ENCODE data around the gene SEPTIN7. TPM values are rescaled to one million over a fixed set of nuclear protein-coding genes. Genes with fewer than 3 reads are reported as not detected.

The SEPTIN7 gene
- total RNA-seq, 1 experiment from 2014 or later, result 258 TPM

DNA sequence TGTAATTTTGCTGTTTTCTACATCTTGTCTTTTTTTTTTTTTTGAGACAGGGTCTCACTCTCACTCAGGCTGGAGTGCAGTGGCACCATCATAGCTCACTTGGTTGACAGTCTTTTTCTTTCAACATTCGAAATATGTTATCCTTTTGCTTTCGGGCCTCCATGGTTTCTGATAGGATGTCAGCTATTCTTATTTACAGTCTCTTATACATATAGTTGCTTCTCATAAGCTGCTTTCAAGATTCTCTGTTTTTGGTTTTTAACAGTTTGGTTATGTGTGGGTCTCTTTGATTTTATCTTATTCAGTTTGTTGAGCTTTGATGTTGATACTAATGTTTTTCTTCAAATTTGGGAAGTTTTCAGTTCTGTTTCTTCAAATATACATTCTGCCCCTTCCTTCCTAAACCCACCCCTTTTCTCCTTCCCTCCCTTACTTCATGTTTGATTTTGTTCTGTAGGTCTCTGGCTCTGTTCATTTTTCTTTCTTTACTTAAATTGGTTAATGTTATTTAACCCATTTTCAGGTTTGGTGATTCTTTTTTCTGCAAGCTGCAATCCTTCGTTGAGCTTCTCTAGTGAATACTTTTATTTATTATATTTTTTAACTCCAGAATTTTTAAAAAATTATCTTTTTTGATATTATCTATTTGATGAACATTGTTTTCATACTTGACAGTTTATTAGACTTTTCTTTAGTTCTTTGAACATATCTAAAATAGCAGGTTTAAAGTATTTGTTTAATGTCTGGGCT is 19.3 kb downstream of the SEPTIN7 start:
- DNase-seq (ENCODE audit: low read depth), result no peak
- in situ Hi-C loops (cut with HindIII; ENCODE audit: low pct_unique_long_range_greater_than_20kb, low sequenced_read_pairs), result no loop called here

DNA sequence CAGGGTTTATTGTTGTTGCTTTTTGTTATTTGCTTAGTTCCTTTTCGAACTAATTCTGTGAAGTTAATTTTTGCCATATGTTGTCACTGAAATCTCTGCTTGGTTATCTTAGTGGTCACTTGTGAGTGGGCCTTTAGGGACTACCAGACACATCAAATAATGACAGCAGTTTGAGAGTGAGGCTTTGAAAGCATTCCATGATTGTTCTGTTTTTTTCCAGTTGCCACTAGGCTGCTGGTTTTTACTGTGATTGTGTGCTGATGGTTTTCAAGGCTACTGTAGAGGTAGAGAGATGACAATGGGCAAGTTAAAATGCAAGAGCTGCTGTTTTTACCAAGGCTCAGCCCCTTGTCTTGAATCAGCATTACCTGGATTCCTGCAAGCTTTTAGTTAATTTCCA is 20.0 kb downstream of the SEPTIN7 start:
- in situ Hi-C loops (cut with HindIII; ENCODE audit: low pct_unique_long_range_greater_than_20kb, low sequenced_read_pairs), result no loop called here
- no peak for DNase-seq (ENCODE audit: low read depth)

DNA sequence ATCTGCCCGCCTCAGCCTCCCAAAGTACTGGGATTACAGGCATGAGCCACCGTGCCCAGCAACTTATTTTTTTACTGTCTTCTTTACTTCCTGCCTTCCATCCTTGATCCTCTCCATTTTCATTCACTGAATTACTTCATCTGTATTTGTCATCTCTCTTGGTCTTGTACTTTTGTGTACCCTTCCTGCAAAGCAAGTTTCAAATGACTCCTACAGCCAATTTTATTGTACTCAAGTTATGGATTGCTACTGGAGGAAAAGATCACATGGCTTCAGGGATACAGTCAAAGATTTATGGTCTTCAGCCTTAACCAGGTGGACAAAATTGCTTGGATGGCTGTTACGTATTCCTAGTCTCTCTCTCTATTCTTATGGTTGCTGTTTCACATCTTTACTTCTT is 22.6 kb downstream of the SEPTIN7 start:
- in situ Hi-C loops (cut with HindIII; ENCODE audit: low pct_unique_long_range_greater_than_20kb, low sequenced_read_pairs), result no loop called here
- DNase-seq (ENCODE audit: low read depth), result no peak

DNA sequence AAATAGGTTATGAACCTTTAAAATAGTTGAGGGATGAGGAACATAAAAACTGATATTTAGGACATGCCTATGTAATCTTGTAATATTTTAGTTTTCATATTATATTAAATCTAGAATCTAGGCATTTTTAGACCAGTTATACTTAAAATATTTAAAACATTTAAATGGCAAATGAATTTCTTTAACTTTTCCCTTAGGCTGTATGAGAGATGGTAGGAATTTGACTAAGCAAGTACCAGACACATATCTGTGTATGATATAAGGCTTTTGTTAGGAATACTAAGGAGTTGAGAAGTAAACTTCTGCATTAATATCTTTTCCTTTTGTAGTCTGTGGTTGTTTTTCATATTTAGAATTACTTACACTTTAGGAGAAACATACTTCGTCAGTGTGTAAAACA is 25.1 kb downstream of the SEPTIN7 start:
- DNase-seq (ENCODE audit: low read depth), result no peak
- in situ Hi-C loops (cut with HindIII; ENCODE audit: low pct_unique_long_range_greater_than_20kb, low sequenced_read_pairs), result no loop called here

DNA sequence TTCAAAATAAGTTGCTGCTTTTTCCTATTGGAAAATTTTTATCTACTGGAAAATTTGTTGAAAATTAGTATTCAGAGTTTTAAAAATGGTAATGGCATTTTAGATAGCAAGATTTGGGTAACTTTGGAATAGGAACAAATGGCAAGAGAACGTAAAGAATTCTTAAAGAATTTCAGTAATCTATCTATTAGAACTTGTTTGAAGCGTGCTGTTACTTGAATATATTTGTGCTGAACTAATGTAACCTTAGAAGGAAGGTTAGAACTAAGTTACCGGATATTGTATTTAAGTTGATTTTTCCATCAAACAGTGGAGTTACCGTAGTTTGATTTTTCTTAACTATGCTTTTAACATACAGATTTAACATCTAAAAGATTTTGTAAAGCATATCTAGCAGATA is 25.9 kb downstream of the SEPTIN7 start:
- in situ Hi-C loops (cut with HindIII; ENCODE audit: low pct_unique_long_range_greater_than_20kb, low sequenced_read_pairs), result no loop called here
- no peak for DNase-seq (ENCODE audit: low read depth)

DNA sequence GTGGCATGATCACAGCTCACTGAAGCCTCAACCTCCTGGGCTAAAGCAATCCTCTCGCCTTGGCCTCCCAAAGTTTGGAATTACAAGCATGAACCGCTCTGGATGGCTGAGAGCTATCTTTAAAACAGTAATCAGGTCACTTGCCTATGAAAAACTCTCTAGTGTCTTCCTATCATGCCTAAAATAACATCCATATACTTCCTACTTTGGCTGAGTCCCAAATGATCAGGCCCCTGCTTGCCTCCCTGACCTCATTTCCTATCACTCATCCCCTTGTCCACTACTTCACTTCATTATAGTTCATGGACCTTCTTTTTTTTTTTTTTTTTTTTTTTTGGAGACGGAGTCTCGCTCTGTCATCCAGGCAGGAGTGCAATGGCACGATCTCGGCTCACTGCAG is 28.0 kb downstream of the SEPTIN7 start:
- peak; percentile 20 for DNase-seq (ENCODE audit: low read depth)
- in situ Hi-C loops (cut with HindIII; ENCODE audit: low pct_unique_long_range_greater_than_20kb, low sequenced_read_pairs), result no loop called here

DNA sequence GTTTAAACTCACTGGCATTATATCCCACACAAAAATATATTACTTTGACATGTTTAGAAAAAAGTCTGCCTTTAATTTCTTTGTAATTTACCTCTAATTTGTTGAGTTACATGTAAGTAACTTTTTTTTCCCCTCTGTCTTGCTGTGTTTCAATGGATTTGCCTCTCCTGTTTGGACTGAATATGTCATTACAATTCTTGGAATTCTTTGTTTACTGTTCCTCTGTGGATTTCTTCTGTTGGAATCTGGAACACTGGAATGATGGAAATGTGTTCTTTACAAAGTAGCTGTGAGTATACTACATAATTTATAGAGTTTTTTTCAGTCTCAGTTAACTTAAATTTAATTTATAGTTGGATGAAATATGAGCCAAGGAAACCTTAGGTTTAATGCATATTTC is 30.4 kb downstream of the SEPTIN7 start:
- in situ Hi-C loops (cut with HindIII; ENCODE audit: low pct_unique_long_range_greater_than_20kb, low sequenced_read_pairs), result no loop called here
- no peak for DNase-seq (ENCODE audit: low read depth)

DNA sequence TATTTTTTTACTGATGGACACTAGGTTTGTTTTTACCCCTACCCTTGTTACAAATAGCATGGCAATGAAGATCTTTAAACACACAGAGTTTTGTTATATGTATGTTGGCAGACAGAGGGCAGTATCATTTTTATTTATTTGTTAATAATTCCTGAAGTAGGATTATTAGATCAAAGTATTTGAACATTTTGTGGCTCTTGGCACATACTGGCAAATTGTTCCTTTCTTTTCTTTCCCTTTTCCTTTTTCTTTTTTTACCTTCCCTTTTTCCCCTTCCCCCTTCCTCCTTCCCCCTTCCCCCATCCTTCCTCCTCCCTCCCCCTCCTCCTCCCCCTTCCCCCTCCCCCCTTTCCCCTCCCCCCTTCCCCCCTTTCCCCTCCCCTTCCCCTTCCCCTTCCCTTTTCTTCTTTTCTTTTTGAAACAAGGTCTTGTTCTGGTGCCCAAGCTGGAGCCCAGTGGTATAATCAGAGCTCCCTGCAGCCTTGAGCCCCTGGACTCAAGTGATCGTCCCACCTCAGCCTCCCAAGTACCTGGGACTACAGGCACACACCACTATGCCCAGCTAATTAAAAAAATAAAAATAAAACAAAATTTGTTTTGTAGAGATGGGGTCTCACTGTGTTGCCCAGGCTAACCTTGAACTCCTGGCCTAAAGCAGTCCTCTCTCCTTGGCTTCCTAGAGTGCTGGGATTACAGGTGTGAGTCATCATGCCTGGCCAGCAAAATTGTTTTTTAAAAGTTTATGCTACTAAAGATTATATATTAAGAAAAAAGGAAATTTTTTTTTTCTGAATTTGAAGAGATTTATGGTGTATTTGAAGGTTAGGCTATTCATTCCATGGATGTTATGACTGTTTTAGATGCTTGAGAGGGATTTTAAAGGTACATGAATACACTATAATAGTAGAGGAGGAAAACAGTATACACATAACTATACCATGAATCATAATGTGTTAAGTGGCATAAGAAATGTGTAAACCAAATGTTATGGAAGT is 39.3 kb downstream of the SEPTIN7 start:
- DNase-seq (ENCODE audit: low read depth), result peak; percentile 54
- in situ Hi-C loops (cut with HindIII; ENCODE audit: low pct_unique_long_range_greater_than_20kb, low sequenced_read_pairs), result no loop called here

DNA sequence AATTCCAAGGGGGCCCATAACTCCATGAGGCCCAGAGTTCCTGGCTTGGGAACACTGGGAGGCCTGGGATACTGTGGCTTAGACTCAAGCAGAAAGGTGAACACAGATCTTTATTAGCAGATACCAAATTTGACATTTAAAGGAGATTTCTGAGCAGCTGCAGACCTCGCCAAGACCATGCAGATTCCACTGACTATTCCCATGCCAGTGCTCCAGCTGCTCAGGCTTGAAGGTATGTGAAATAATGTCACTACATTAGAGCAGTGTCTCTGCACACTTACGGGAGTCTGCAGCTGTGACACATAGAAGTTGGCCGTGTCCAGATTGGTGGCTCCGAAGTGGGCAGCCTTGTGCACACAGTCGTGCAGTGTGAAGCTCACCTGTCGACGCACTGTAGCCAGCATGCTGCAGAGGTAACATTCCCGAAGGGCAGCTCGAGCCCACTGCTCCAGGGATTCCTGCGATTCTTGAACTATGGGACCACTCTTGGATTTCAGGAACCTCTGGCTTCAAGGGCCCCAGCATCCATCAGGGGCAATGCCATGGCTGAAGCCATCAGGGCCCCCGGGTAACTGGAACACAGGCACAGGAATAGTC is 46.1 kb downstream of the SEPTIN7 start:
- in situ Hi-C loops (cut with HindIII; ENCODE audit: low pct_unique_long_range_greater_than_20kb, low sequenced_read_pairs), result no loop called here
- no peak for DNase-seq (ENCODE audit: low read depth)

DNA sequence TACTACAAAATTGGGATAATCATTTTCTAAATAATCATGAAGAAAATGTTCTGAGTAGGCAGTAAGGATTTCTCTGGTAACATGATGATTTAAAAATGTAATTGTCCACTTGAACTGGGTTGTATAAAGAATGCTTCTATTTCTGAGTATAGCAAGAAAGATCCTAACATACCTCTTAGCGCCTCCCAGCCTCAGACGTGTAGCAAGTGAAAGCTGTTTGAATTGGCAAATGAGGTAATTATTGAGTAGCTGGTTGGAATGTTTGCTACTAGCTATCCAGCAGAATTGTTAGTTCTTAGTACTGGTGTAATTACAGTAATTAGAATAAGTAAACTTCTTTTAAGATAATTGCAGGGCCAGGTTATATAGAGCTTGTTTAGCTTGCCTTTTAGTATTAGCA is 47.9 kb downstream of the SEPTIN7 start:
- DNase-seq (ENCODE audit: low read depth), result no peak
- in situ Hi-C loops (cut with HindIII; ENCODE audit: low pct_unique_long_range_greater_than_20kb, low sequenced_read_pairs), result no loop called here

DNA sequence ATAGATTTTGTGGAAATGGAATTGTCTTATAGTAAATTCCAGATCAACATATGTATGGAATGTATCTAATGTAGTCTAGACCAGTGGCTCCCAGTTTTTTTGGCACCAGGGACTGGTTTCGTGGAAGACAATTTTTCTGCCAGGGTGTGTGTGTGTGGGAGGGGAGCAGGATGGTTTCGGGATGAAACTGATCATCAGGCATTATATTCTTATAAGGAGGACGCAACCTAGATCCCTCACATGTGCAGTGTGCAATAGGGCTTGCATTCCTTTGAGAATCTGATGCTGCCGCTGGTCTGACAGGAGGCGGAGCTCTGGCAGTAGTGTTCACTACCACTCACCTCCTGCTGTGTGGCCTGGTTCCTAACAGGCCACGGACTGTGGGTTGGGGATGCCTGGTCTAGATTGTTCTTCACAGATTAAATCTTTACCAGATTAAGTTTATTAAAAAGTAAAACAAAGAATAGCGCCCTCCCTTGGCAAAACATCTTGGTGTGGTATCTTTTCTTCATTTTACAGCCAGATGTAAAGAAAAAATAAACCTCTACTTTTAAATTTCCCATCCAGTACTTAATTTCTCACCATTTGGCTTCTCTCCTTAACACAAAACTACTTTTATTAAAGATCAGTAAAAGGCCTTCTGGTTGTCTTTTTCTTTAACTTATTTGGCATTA is 48.4 kb downstream of the SEPTIN7 start:
- no peak for DNase-seq (ENCODE audit: low read depth)

DNA sequence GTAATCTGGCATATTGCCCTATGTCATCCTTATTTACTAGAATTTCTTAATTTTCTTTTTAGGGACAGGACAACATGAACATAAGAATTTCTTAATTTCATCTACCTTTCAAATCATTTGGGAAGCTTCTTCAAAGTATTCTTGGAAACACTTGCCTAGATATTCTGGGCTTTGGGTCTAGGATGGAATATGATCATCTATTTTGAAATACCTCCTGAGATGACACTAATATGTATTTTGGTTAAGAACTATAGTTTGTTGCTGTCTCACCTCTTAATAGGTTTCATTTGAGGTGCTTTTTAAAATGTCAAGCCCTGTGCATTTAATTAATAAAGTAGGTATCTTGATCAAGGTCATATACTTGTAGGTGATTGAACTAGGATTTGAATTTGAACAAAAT is 49.1 kb downstream of the SEPTIN7 start:
- in situ Hi-C loops (cut with HindIII; ENCODE audit: low pct_unique_long_range_greater_than_20kb, low sequenced_read_pairs), result no loop called here

More for the DNA sequence above, 48.4 kb downstream of the SEPTIN7 start:
- in situ Hi-C loops (cut with HindIII; ENCODE audit: low pct_unique_long_range_greater_than_20kb, low sequenced_read_pairs), result no loop called here

More for the DNA sequence above, 49.1 kb downstream of the SEPTIN7 start:
- DNase-seq (ENCODE audit: low read depth), result no peak

Other genes with a start within 250 kb of the SEPTIN7 start
- gene HERPUD2, start 105.9 kb upstream of the SEPTIN7 start, total RNA-seq (2014; rRNA removed; shearing (Covaris generic); ENCODE audit: low replicate concordance), result 10.0 and 46.8 TPM in 2 replicates

Data from Caki2 (cell line).